ENCODE results near the gene PTBP3. TPM values are rescaled to one million over a fixed set of nuclear protein-coding genes. Genes with fewer than 3 reads are reported as not detected.

The PTBP3 gene
- total and polyA plus RNA-seq, 2 of the 4 experiments (the other 2 are of a cell fraction): 8.6 to 15.6 TPM

DNA sequence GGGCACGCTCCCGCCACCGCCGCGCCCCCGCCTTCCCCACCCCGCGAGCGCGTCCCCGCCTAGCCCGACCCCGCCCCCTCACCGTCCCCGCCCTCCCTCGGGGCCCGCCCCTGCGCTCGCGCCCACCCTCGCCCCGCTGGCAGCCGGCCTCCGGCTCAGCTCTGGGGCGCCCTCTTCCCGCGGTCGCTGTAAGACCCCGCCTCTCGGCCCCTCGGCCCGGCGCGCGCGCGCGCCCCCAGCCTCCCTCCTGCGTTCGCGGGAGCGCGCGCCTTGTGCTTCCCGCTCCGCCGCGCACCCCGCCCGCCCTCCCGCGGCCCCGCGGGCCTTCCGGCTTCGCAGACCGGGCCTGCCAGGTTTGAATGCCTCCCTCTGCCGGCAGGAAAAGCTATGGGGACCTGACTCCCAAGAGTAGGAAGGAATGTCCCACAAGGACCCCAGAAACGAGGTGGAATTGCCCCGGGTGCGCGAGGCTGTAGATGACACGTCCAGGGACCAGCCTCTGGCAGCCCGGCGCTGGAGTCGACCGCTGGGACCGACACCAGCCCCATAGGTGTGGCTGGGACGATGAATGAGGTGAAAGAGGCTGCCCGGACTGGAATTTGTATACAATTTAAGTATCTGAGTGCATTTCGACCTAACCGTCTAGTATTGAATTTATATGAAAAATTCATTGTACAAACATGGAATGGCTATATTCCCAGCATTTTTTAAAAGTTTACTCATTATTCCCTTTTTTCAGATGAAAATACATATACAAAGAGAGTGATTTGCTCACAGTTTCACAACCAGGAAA is 416 bp upstream of the PTBP3 start (continued):
- TF ChIP-seq RCOR1 (IDR thresholded peaks at IDR 0.05; ENCODE audit: insufficient replicate concordance, low read length) (no peak), FOS (IDR thresholded peaks at IDR 0.05; ENCODE audit: low read depth, low read length) (no peak), CEBPB (IDR thresholded peaks at IDR 0.05; ENCODE audit: low read depth, low read length) (no peak)

DNA sequence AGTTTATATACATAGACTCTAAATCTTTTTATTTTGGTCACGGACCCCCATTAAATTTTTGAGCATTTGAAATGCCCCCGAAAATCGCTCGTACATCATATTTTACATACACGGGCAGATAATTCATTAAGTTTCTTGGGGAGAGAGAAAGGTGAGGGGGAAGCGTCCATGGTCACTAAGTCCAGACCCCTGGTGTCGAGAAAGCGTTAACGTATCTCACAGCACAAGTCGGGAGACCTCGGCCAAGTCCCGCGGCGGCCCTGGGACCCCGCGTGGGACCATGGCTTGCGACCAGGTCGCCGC is 794 bp downstream of the PTBP3 start:
- Histone ChIP-seq H2AK9ac (replicated peaks; ENCODE audit: low read depth, low read length, poor library complexity) (peak overlapping the region; percentile 99), H4K20me1 (ENCODE audit: insufficient read depth, low read length) (peaks cover 17% of the 10 kb centered on the region), H4K8ac (ENCODE audit: low read depth in 2 of 2, low read length in 2 of 2) (peak overlapping the region in 1 of 2 experiments; percentile 37; a peak in 2 of 4 replicates), H2AFZ (replicated peaks; ENCODE audit: low read length, poor library complexity) (peak overlapping the region; percentile 98), H3K36me3 (ENCODE audit: control insufficient read depth, insufficient read depth, low read length) (no peaks in the 10 kb centered on the region), H2BK5ac (ENCODE audit: low read depth, low read length, poor library complexity, severe bottlenecking) (peak overlapping the region; percentile 92), H3K4me2 (ENCODE audit: low read depth, low read length) (peak overlapping the region; percentile 58), H2BK120ac (ENCODE audit: low read depth, low read length) (no peak overlapping the region), H4K5ac (ENCODE audit: low read depth, low read length) (peak overlapping the region; percentile 30; the same call in 1 of the 2 replicates), H3K79me1 (ENCODE audit: low read depth in 1 of 2, low read length in 2 of 2) (peaks cover 0 to 25% of the 10 kb centered on the region in 2 experiments; a peak in 3 of 4 replicates), H3K4ac (ENCODE audit: low read depth, low read length) (peak overlapping the region; percentile 81), H2BK15ac (ENCODE audit: low read depth, low read length) (peak overlapping the region; percentile 41; the same call in 1 of the 3 replicates), H2AK5ac (ENCODE audit: low read depth, low read length) (peak overlapping the region; percentile 25; the same call in 1 of the 2 replicates), H3K9me3 (ENCODE audit: control insufficient read depth, insufficient read depth, low read length) (no peaks in the 10 kb centered on the region), H3K23ac (ENCODE audit: low read depth, low read length) (peak overlapping the region; percentile 92), H2BK20ac (ENCODE audit: low read depth, low read length) (no peak overlapping the region), H3K14ac (replicated peaks; ENCODE audit: low read depth, low read length) (peak overlapping the region; percentile 77), H3K27me3 (ENCODE audit: control insufficient read depth, insufficient read depth, low read length) (no peaks in the 10 kb centered on the region), H3K9me1 (ENCODE audit: insufficient read depth, low read length) (no peaks in the 10 kb centered on the region), H3K4me3 (ENCODE audit: insufficient read depth, low read depth, low read length) (peak overlapping the region; percentile 95), H3K4me1 (ENCODE audit: control insufficient read depth, insufficient read depth, low read length) (peaks cover 3% of the 10 kb centered on the region; the same call in 1 of the 2 replicates), H4K91ac (ENCODE audit: insufficient read depth, low read depth, low read length) (no peak overlapping the region), H3K18ac (ENCODE audit: low read depth, low read length) (peak overlapping the region; percentile 53), H3K56ac (ENCODE audit: extremely low read depth, insufficient read depth, low read length) (peak overlapping the region; percentile 52), H3K9ac (ENCODE audit: low read depth, low read length) (peak overlapping the region; percentile 93), H3K27ac (ENCODE audit: insufficient read depth, low read length) (peak overlapping the region; percentile 94)
- no peak for ATAC-seq (ENCODE audit: low read depth)
- ChIA-PET CTCF (interaction anchor here (0.8 to 2.4 kb wide), 2 partner anchors 12 to 235 kb away, joined by 3 to 11 read pairs; no protein-coding TSS in a partner anchor), POLR2A (ENCODE audit: unreplicated experiment) (interaction anchor here (0.6 kb wide), 1 partner anchor 35 kb away, joined by 3 read pairs; no protein-coding TSS in a partner anchor)
- in situ Hi-C loops (cut with MboI; ENCODE audit: low sequenced_read_pairs) (no loop called here), intact Hi-C loops (cut with micrococcal nuclease) (loop anchor here (5.0 to 10.0 kb wide), 2 partner anchors 110 to 568 kb away; no protein-coding TSS in a partner anchor), dilution Hi-C loops (cut with HindIII; ENCODE audit: low sequenced_read_pairs, unreplicated experiment) (no loop called here)
- WGBS, 2 experiments (ENCODE audit: extremely low coverage in 2 of 2, insufficient read length in 1 of 2): 0% methylated on average over 10 of the region's 19 CpGs; no CpG with 5 or more reads in 1 of the 2 experiments
- BruUV-seq (replicated peaks): no TSS peak
- TF ChIP-seq RAD21 (IDR thresholded peaks at IDR 0.05; ENCODE audit: low read length) (peak; percentile 15; the same call in 1 of the 2 replicates), BHLHE40 (IDR thresholded peaks at IDR 0.05; ENCODE audit: low read depth, low read length) (no peak)
- TF ChIP-seq, protein P1, sequence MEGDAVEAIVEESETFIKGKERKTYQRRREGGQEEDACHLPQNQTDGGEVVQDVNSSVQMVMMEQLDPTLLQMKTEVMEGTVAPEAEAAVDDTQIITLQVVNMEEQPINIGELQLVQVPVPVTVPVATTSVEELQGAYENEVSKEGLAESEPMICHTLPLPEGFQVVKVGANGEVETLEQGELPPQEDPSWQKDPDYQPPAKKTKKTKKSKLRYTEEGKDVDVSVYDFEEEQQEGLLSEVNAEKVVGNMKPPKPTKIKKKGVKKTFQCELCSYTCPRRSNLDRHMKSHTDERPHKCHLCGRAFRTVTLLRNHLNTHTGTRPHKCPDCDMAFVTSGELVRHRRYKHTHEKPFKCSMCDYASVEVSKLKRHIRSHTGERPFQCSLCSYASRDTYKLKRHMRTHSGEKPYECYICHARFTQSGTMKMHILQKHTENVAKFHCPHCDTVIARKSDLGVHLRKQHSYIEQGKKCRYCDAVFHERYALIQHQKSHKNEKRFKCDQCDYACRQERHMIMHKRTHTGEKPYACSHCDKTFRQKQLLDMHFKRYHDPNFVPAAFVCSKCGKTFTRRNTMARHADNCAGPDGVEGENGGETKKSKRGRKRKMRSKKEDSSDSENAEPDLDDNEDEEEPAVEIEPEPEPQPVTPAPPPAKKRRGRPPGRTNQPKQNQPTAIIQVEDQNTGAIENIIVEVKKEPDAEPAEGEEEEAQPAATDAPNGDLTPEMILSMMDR (conservative IDR thresholded peaks at IDR 0.05; ENCODE audit: low read depth, low read length): 0 out of 2 replicates have a peak, but pooled peaks have one; percentile 14
- no peak for DNase-seq

All from IMR-90 (cell line).